K562 (cell line): Measurements from ENCODE around the gene NPAS3. TPM values are rescaled to one million over a fixed set of nuclear protein-coding genes. Genes with fewer than 3 reads are reported as not detected.

Experiments
- ATAC-seq: fragments of 200-7000 bp; cut with Tn5 transposase; 3 replicates; pipeline ENCODE4 v1.9.1; 2020; ENCODE audit warnings: moderate library complexity
- BruUV-seq: library from RNA; stranded (reverse); fragments of 400-500 nt; replicated peaks from 2 replicates; lab custom pipeline; 2021; lab: Mats Ljungman, UMichigan
- CTCF ChIA-PET: fragments of 300-600 bp; formaldehyde crosslinking; extraction: SDS; loops from one replicate; lab custom pipeline; 2021; ENCODE audit warnings: low intra/inter-chr PET ratio; lab: Yijun Ruan, JAX
- POLR2A ChIA-PET: fragments of 300-600, 350-650 bp; sonication (Branson Sonifier 250); formaldehyde crosslinking; extraction: SDS; loops from one replicate; lab custom pipeline; 2021; ENCODE audit warnings: antibody characterized with exemption, inconsistent platforms; lab: Yijun Ruan, JAX
- DNase-seq, 4 experiments: peaks; one replicate each; pipeline versions ENCODE4 v3.0.0 to v3.0.0-alpha.2; 2011 to 2018; ENCODE audit warnings: low spot score in 3 of 4, mixed read lengths in 3 of 4; ENCODE audit errors: extremely low read depth in 1 of 4
- FAIRE-seq: peaks from 2 replicates; lab custom pipeline; 2011; peaks lifted over from hg19 to GRCh38; lab: Jason Lieb, UNC
- H2AFZ ChIP-seq: 2 replicates; pipeline ENCODE4 v1.6.0; 2011; ENCODE audit warnings: low read depth, low read length, control low read depth, inconsistent platforms
- H3K27ac ChIP-seq: fragments of 200-600 bp; 3 replicates; pipeline ENCODE4 v1.8.0; 2011; ENCODE audit warnings: low read depth, mild to moderate bottlenecking, control low read depth, inconsistent platforms, low read length, moderate library complexity, mixed read lengths; ENCODE audit errors: extremely low read depth
- H3K27me3 ChIP-seq, 2 experiments: fragments of 300-600 bp in 1 of 2; 2 replicates in 1 of 2; 3 replicates in 1 of 2; pipeline versions ENCODE4 v1.6.0 to v1.8.0; 2011; ENCODE audit warnings: inconsistent platforms in 2 of 2, low read length in 2 of 2, mild to moderate bottlenecking in 1 of 2, mixed read lengths in 1 of 2, moderate library complexity in 1 of 2; ENCODE audit not compliant: control insufficient read depth in 2 of 2, insufficient read depth in 2 of 2
- H3K36me3 ChIP-seq: fragments of 300-600 bp; 3 replicates; pipeline ENCODE4 v1.8.0; 2011; ENCODE audit warnings: mild to moderate bottlenecking, low read length, inconsistent platforms; ENCODE audit not compliant: control insufficient read depth, insufficient read depth
- H3K4me1 ChIP-seq, 2 experiments: fragments of 200-600 bp in 1 of 2; replicated peaks in 1 of 2; 2 replicates in 1 of 2; 3 replicates in 1 of 2; pipeline versions ENCODE4 v1.5.1 to v1.8.0; 2011; ENCODE audit warnings: inconsistent platforms in 2 of 2, low read length in 2 of 2, mild to moderate bottlenecking in 1 of 2, mixed read lengths in 1 of 2, moderate library complexity in 1 of 2; ENCODE audit not compliant: control insufficient read depth in 2 of 2, insufficient read depth in 2 of 2
- H3K4me2 ChIP-seq: 2 replicates; pipeline ENCODE4 v1.6.1; 2011; ENCODE audit warnings: low read length, control low read depth, inconsistent platforms, mixed read lengths; ENCODE audit not compliant: insufficient read depth
- H3K4me3 ChIP-seq: fragments of 200-600 bp; sonication (generic), shearing (Covaris generic); 2 replicates; pipeline ENCODE4 v1.5.1; 2016; ENCODE audit warnings: control low read depth, inconsistent platforms
- H3K79me2 ChIP-seq: fragments of 200-600 bp; 3 replicates; pipeline ENCODE4 v1.8.0; 2011; ENCODE audit warnings: low read length, inconsistent platforms; ENCODE audit not compliant: control insufficient read depth, insufficient read depth
- H3K9ac ChIP-seq, 2 experiments: 2 replicates each; pipeline versions ENCODE4 v1.6.0 to v1.6.1; 2011; ENCODE audit warnings: low read depth in 2 of 2, low read length in 2 of 2, control low read depth in 1 of 2, inconsistent platforms in 1 of 2, mild to moderate bottlenecking in 1 of 2, mixed read lengths in 1 of 2; ENCODE audit not compliant: insufficient read depth in 1 of 2
- H3K9me1 ChIP-seq: one replicate; pipeline ENCODE4 v1.6.0; 2011; ENCODE audit warnings: inconsistent platforms, mild to moderate bottlenecking, low read length, moderate library complexity; ENCODE audit not compliant: control insufficient read depth, insufficient read depth
- H3K9me3 ChIP-seq: replicated peaks from 2 replicates; pipeline ENCODE4 v1.5.1; 2011; ENCODE audit warnings: low read depth, low read length, inconsistent platforms; ENCODE audit not compliant: control insufficient read depth, insufficient read depth
- H4K20me1 ChIP-seq: replicated peaks from 2 replicates; pipeline ENCODE4 v1.6.1; 2011; ENCODE audit warnings: low read length, inconsistent platforms, mixed read lengths; ENCODE audit not compliant: control insufficient read depth, insufficient read depth
- BMI1 ChIP-seq: fragments of 150-350 bp; IDR thresholded peaks from 2 replicates; pipeline ENCODE4 v1.6.1; 2014; ENCODE audit warnings: low read length
- DNMT1 ChIP-seq: fragments of 450-650 bp; IDR thresholded peaks from 2 replicates; pipeline ENCODE4 v1.6.1; 2016; ENCODE audit warnings: antibody characterized with exemption, mild to moderate bottlenecking
- KAT2B ChIP-seq: IDR thresholded peaks from one replicate; pipeline ENCODE4 v1.6.1; 2012; ENCODE audit warnings: low read depth, mild to moderate bottlenecking, control low read depth, inconsistent platforms, low read length, moderate library complexity
- NR0B1 ChIP-seq: fragments of 450-650 bp; IDR thresholded peaks from one replicate; pipeline ENCODE4 v1.6.1; 2018; ENCODE audit warnings: mild to moderate bottlenecking, moderate library complexity; ENCODE audit not compliant: partially characterized antibody
- PHTF2 ChIP-seq: fragments of 250-450 bp; sonication (Bioruptor Pico); IDR thresholded peaks from 2 replicates; pipeline ENCODE4 v1.5.0; 2021; ENCODE audit warnings: mild to moderate bottlenecking
- RHOXF2B ChIP-seq: fragments of 250-450 bp; sonication (Bioruptor Pico); conservative IDR thresholded peaks from 2 replicates; pipeline ENCODE4 v1.5.1; 2021
- WGBS: fragments of 100-300 bp; shearing (Covaris generic); methylation state at CpG from one replicate; pipeline ENCODE4 v1.1.6; 2016; ENCODE audit warnings: low coverage, mixed read lengths; ENCODE audit not compliant: insufficient coverage; ENCODE audit errors: missing lambda C conversion rate; 5-methylcytosine and 5-hydroxymethylcytosine counted together
- in situ Hi-C: fragments of 300-500 bp; cut with MboI; formaldehyde crosslinking; loops from 4 replicates; pipeline ENCODE4 v1.15.0; 2018; ENCODE audit warnings: inconsistent platforms, mixed read lengths
- intact Hi-C: fragments of 100-400 bp; cut with micrococcal nuclease; formaldehyde crosslinking; loops from 2 replicates; pipeline ENCODE4 v1.14.2; 2022
- polyA plus RNA-seq, 8 experiments: library from polyadenylated mRNA; depleted of rRNA in 4 of 8; stranded (reverse) in 5 of 8; unstranded in 3 of 8; fragments of >200 nt; fragmentation: Nextera tagmentation in 2 of 8; fragmentation: Illumina TruSeq in 1 of 8; extraction: Ambion mirVana in 2 of 8; extraction: Trizol in 1 of 8; gene quantifications; 2 replicates each; pipeline versions ENCODE4 v1.2.1 to v1.2.3, GENCODE V29; 2011 to 2014; ENCODE audit warnings: inconsistent platforms in 1 of 8, missing spikeins in 1 of 8
- total RNA-seq, 7 experiments: library from RNA; depleted of rRNA in 6 of 7; stranded (reverse); fragments of >200 nt in 6 of 7; fragmentation: Illumina TruSeq in 2 of 7; extraction: Trizol in 2 of 7; gene quantifications; 2 replicates each; pipeline versions ENCODE4 v1.2.1 to v1.2.3, GENCODE V29; 2011 to 2021; ENCODE audit warnings: low replicate concordance in 1 of 7

Gene NPAS3
- total and polyA plus RNA-seq, 9 of the 15 experiments (the other 6 are each of a cell fraction or from before 2014, with no cell fraction given): 0.04 TPM; not detected in 8

DNA sequence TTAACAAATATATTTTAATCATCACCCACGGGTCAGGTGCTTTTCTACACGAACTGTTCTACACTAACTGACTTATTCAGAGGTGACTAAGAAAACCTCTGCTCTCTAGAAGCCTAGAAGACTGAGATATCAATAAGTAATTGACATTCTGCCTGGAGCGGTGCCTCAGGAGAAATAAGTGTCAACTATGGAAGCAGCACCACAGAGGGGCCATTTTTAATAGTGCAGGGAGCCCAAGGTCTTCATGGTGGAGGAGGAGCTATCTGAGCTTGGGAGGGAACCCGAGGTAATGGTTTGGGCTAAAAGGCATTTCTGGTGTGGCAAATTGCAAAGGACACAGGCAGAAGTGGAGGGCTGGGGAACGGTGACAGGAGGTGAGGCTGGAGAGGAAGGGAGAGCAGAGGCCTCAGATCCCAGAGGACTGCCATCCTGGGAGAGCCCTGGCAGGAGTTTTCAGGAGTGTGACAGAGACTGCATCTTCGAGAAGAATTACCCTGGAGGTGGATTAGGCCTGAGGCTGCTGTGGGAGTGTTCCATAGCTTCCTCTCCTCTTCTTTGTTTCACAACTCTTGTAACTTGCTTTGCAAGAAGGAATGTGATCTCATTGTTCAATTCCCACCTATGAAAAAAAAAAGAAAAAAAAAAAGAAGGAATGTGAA lies 123.1 kb downstream of the NPAS3 start:
- no peaks in the 10 kb centered on the region for H3K27me3 ChIP-seq
- DNase-seq (no peak), FAIRE-seq (no peak), ATAC-seq (no peak)
- H3K4me3 ChIP-seq: no peak overlapping the region
- no peaks in the 10 kb centered on the region for H3K4me1 ChIP-seq
- no peak overlapping the region for H3K27ac ChIP-seq
- H3K36me3 ChIP-seq: no peaks in the 10 kb centered on the region
- no peaks in the 10 kb centered on the region for H3K79me2 ChIP-seq
- no peak overlapping the region for H3K9ac ChIP-seq
- no peaks in the 10 kb centered on the region for H3K9me1 ChIP-seq
- H3K4me2 ChIP-seq: no peak overlapping the region
- no TSS peak for BruUV-seq
- CTCF ChIA-PET: no interaction called here
- H4K20me1 ChIP-seq: no peaks in the 10 kb centered on the region
- POLR2A ChIA-PET: no interaction called here
- TF ChIP-seq NR0B1 (no peak), KAT2B (no peak)
- H2AFZ ChIP-seq: no peak overlapping the region
- intact Hi-C loops (no loop called here), in situ Hi-C loops (no loop called here)
- no peaks in the 10 kb centered on the region for H3K9me3 ChIP-seq
- 0% methylated on average over 6 of the region's 6 CpGs for WGBS

DNA sequence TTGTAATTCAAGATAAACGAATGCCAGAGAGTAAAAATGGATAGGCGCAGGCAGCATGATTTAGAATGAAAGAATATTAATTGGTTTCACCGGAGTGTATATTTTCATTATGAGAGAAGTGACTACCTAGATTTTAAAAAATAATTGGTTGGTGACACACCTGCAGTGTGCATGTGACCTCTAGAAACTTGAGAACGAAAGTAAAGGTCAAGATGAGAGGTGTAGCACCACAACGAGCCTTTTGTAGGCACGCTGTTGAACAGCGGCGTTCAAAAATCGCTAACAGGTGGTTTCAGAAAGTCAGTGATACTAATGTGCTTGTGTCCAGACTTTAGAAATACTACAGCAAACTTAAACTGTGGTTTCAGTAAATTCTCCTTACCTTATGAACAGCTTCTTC lies 123.8 kb downstream of the NPAS3 start:
- Histone ChIP-seq H3K27ac (no peak overlapping the region), H2AFZ (no peak overlapping the region), H3K4me3 (no peak overlapping the region), H3K9ac (no peak overlapping the region), H3K4me1 (no peaks in the 10 kb centered on the region), H4K20me1 (no peaks in the 10 kb centered on the region), H3K79me2 (no peaks in the 10 kb centered on the region), H3K9me1 (no peaks in the 10 kb centered on the region), H3K27me3 (no peaks in the 10 kb centered on the region), H3K4me2 (no peak overlapping the region), H3K36me3 (no peaks in the 10 kb centered on the region), H3K9me3 (no peaks in the 10 kb centered on the region)
- ChIA-PET POLR2A (no interaction called here), CTCF (no interaction called here)
- no TSS peak for BruUV-seq
- TF ChIP-seq DNMT1 (no peak), RHOXF2B (CRISPR knock-in tag) (no peak), BMI1 (no peak), PHTF2 (CRISPR knock-in tag) (no peak)
- WGBS: 0% methylated on average over 9 of the region's 9 CpGs
- FAIRE-seq (no peak), ATAC-seq (no peak), DNase-seq (no peak)
- in situ Hi-C loops (no loop called here), intact Hi-C loops (no loop called here)
